22Rv1 (cell line): ENCODE results near the gene JAG2.

Experiments
- ZFX ChIP-seq: fragments of 450-650 bp; IDR thresholded peaks from 2 replicates; pipeline ENCODE4 v1.6.1; 2017; ENCODE audit warnings: antibody characterized with exemption, borderline replicate concordance
- TF ChIP-seq, protein P1 (sequence below): fragments of 450-650 bp; IDR thresholded peaks from 2 replicates; pipeline ENCODE4 v1.5.1; 2017; ENCODE audit warnings: mild to moderate bottlenecking

DNA sequence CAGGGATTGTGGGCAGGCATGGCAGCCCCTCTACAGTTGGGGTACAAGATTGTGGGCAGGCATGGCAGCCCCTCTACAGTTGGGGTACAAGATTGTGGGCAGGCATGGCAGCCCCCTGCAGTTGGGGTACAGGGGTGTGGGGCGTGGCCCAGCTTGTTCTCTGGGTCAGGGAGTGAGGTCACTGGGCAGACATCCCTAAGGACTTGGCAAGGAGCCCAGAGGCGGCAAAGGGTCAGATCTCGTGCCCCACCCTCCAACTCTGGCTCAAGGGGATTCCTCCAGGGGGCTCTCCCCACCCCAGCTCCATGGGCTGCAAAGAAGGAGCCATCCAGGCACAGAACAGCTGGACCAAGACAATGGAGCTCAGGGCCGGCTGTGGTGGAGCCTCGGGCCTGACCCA lies 38.3 kb upstream of the JAG2 start:
- TF ChIP-seq, protein P1, sequence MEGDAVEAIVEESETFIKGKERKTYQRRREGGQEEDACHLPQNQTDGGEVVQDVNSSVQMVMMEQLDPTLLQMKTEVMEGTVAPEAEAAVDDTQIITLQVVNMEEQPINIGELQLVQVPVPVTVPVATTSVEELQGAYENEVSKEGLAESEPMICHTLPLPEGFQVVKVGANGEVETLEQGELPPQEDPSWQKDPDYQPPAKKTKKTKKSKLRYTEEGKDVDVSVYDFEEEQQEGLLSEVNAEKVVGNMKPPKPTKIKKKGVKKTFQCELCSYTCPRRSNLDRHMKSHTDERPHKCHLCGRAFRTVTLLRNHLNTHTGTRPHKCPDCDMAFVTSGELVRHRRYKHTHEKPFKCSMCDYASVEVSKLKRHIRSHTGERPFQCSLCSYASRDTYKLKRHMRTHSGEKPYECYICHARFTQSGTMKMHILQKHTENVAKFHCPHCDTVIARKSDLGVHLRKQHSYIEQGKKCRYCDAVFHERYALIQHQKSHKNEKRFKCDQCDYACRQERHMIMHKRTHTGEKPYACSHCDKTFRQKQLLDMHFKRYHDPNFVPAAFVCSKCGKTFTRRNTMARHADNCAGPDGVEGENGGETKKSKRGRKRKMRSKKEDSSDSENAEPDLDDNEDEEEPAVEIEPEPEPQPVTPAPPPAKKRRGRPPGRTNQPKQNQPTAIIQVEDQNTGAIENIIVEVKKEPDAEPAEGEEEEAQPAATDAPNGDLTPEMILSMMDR, result no peak
- TF ChIP-seq ZFX, result no peak
